Effector memory CD4-positive, alpha-beta T cell (primary cell): ENCODE results near the gene BZW2.
"Not testable (repeated sequence)": the region's sequence is repeated elsewhere in the genome, so short reads cannot be mapped to it uniquely, and the experiment has no call there.

Source experiments
- DNase-seq, 3 donors: peaks; one replicate each; pipeline ENCODE4 v3.0.0-alpha.2; 2020
- H3K27ac ChIP-seq: 2 replicates; pipeline ENCODE4 v1.7.0; 2013; ENCODE audit warnings: mild to moderate bottlenecking, low read length, moderate library complexity; ENCODE audit not compliant: insufficient read depth, poor library complexity, severe bottlenecking
- H3K27me3 ChIP-seq: replicated peaks from 2 replicates; pipeline ENCODE4 v1.7.0; 2013; ENCODE audit warnings: mild to moderate bottlenecking, low read length; ENCODE audit not compliant: insufficient read depth, control insufficient read depth, poor library complexity, severe bottlenecking
- H3K36me3 ChIP-seq: 2 replicates; pipeline ENCODE4 v1.7.0; 2013; ENCODE audit warnings: mild to moderate bottlenecking, low read length, moderate library complexity; ENCODE audit not compliant: control insufficient read depth, insufficient read depth
- H3K4me1 ChIP-seq: 2 replicates; pipeline ENCODE4 v1.7.0; 2013; ENCODE audit warnings: low read length, mild to moderate bottlenecking; ENCODE audit not compliant: control insufficient read depth, insufficient read depth, poor library complexity, severe bottlenecking
- H3K4me3 ChIP-seq: 2 replicates; pipeline ENCODE4 v1.7.0; 2013; ENCODE audit warnings: low read length, low read depth, mild to moderate bottlenecking; ENCODE audit not compliant: insufficient read depth, poor library complexity, severe bottlenecking
- H3K9me3 ChIP-seq: 2 replicates; pipeline ENCODE4 v1.7.0; 2013; ENCODE audit warnings: mild to moderate bottlenecking, low read length, moderate library complexity; ENCODE audit not compliant: control insufficient read depth

BZW2 gene

DNA sequence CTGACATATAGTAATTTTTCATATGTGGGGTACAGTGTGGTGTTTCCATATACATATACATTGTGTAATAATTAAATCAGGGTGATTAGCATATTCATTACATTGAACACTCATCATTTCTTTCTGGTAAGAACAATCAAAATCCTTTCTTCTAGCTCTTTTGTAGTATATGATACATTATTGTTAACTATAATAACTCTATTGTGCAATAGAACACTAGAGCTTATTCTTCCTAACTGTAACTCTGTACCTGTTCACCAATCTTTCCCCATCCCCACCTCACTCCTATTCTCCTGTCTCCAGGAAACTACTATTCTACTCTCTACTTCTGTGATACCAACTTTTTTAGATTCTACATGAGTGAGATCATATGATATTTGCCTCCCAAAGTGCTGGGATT, 9.4 kb downstream of the BZW2 start:
- Histone ChIP-seq H3K27ac (no peak overlapping the region), H3K36me3 (no peaks in the 10 kb centered on the region), H3K9me3 (no peaks in the 10 kb centered on the region), H3K4me1 (peaks cover 4% of the 10 kb centered on the region), H3K4me3 (no peak overlapping the region), H3K27me3 (no peaks in the 10 kb centered on the region)
- no peak for DNase-seq

DNA sequence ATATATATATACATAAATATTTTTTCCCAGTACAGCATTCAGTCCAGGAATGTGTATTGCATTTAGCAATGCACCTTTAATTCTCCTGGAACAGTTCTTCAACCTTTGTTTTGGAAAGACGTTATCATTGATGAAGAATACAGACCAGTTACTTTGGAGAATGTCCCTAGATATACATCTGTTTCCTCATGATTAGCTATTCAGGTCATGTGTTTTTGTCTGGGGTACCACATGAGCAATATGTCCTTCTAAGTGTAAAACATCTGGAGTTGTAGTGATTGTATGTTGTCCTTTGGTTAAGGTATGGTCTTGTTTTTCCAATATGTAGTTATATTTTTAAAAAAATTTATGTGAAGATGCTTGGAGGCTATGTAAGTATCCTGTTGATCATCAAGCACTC, 10.2 kb downstream of the BZW2 start:
- no peaks in the 10 kb centered on the region for H3K36me3 ChIP-seq
- no peak overlapping the region for H3K4me3 ChIP-seq
- H3K9me3 ChIP-seq = no peaks in the 10 kb centered on the region
- H3K27me3 ChIP-seq = no peaks in the 10 kb centered on the region
- H3K27ac ChIP-seq = no peak overlapping the region
- peaks cover 4% of the 10 kb centered on the region for H3K4me1 ChIP-seq
- DNase-seq = no peak

DNA sequence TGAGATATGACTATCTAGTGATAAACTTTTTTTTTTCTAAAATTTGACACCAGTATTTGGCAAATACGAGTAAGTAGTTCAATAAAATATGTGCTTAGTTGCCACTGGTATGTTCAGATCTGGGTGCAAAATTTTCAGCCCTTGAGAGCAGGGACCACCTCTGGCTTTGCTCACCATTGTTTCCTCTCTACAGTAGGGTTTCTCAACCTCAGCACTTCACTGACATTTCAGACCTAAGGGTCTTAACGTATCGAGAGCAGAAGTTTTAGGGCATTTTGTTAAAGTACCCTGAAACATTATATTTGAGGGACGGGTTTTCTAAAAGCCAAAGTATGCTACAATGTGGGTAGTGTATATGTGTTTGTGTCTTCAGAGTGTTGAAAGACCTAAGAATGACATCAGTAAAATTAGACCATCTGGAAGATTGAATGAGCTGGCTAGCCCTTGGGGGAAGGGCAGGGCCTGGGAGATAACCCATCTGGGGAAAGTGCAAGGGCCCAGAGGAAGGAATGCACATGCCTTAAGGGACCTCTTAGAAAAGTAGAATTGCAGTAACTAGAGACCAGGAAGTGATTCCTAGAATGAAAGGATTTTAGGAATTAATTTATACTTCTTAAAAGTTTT, 11.8 kb downstream of the BZW2 start:
- no peak overlapping the region for H3K27ac ChIP-seq
- DNase-seq = no peak
- no peaks in the 10 kb centered on the region for H3K27me3 ChIP-seq
- H3K36me3 ChIP-seq = no peaks in the 10 kb centered on the region
- no peak overlapping the region for H3K4me3 ChIP-seq
- H3K9me3 ChIP-seq = no peaks in the 10 kb centered on the region
- H3K4me1 ChIP-seq = no peaks in the 10 kb centered on the region

DNA sequence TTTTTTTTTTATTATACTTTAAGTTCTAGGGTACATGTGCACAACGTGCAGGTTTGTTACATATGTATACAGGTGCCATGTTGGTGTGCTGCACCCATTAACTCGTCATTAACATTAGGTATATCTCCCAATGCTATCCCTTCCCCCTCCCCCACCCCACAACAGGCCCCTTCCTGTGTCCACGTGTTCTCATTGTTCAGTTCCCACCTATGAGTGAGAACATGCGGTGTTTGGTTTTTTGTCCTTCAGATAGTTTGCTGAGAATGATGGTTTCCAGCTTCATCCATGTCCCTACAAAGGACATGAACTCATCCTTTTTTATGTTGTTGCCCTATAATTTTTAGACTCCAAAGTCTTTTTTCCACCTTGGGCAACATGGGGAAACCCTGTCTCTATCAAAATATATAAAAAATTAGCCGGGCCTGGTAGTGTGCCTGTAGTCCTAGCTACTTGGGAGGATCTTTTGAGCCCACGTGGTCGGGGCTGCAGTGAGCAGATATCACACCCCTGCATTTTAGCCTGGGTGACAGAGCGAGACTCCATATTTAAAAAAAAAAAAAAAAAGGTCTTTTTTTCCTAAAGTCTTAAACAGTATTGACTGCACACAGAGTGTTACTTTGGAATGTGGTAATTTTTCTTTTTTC, 14.0 kb downstream of the BZW2 start:
- H3K4me3 ChIP-seq, H3K27ac ChIP-seq, H3K27me3 ChIP-seq, DNase-seq, H3K9me3 ChIP-seq, H3K4me1 ChIP-seq, H3K36me3 ChIP-seq: not testable (repeated sequence)

DNA sequence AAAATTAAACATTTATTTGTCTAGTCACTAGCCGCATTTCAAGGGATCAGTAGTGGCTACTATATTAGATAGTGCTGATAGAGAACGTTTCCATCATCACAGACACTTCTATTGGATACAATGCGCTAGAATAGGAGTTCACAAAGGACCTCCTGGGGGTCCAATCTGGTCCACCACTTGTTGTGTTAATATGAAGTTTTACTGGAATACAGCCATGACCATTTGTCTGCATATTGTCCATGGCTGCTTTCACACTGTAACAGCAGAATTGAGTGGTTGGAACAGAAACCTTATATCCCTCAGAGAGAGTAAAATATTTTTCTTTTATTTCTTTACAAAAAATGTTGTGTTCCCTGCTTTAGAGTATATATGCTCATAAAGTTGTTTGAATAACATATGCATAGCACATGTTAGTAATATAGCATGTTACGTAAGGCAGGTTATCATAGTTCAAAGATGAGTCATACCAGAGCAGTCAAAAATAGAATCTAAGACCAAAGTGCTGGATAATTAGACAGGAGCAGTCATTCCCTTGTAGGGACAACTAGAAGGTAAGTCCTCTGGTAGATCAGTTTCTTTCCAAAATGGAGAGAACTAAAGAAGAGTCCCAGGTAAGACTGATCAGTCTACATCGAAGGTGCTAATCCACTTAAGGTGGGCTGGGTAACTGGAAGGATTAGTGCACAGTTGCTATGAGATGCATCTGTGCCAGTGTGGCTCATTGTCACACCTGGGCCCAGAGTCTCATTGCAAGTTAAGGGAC, 14.9 kb downstream of the BZW2 start:
- no peaks in the 10 kb centered on the region for H3K36me3 ChIP-seq
- no peaks in the 10 kb centered on the region for H3K27me3 ChIP-seq
- no peaks in the 10 kb centered on the region for H3K9me3 ChIP-seq
- no peak overlapping the region for H3K27ac ChIP-seq
- DNase-seq = no peak
- H3K4me3 ChIP-seq = no peak overlapping the region
- H3K4me1 ChIP-seq = no peaks in the 10 kb centered on the region

DNA sequence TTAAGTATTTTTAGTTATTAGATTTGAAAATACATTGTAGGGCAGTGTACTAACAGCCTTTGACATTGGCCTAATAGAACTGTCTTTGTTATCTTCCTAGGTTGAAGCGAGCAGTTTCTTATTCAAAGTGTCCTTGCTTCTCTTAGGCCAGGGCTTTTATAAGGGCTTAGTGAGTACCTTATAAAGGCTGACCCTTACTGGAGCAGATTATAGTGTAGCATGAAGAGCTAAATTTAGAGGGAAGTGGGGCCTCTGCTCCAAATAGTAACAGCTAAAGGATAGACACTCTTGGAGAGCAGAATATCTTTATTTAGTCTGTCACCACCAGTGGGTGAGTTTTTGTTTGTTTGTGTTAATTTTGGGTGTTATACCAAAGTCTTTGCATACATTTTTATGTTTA, 15.9 kb downstream of the BZW2 start:
- no peaks in the 10 kb centered on the region for H3K27me3 ChIP-seq
- no peaks in the 10 kb centered on the region for H3K36me3 ChIP-seq
- DNase-seq = no peak
- H3K4me3 ChIP-seq = no peak overlapping the region
- no peak overlapping the region for H3K27ac ChIP-seq
- no peaks in the 10 kb centered on the region for H3K4me1 ChIP-seq
- no peaks in the 10 kb centered on the region for H3K9me3 ChIP-seq

DNA sequence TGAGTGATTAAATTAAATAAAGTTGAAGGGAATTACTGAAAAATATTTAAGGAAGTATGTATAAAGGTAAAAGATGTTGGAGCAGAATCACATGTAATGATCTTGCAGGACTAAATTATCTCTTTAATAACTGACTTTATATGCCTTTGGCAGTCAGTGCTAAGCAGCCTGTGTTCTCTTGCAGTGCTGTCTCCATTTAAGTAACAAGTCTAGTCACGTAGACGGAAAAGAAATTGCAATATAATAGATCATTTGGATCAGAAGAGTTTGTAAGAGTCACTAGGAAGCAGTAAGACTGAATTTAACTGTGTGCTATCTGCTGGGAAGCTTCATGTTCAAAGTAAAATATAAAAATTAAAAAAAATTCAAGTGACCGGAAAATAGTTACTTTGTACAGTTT, 21.4 kb downstream of the BZW2 start:
- H3K9me3 ChIP-seq = no peaks in the 10 kb centered on the region
- H3K36me3 ChIP-seq = no peaks in the 10 kb centered on the region
- no peak overlapping the region for H3K4me3 ChIP-seq
- no peaks in the 10 kb centered on the region for H3K27me3 ChIP-seq
- no peaks in the 10 kb centered on the region for H3K4me1 ChIP-seq
- DNase-seq = no peak
- no peak overlapping the region for H3K27ac ChIP-seq

DNA sequence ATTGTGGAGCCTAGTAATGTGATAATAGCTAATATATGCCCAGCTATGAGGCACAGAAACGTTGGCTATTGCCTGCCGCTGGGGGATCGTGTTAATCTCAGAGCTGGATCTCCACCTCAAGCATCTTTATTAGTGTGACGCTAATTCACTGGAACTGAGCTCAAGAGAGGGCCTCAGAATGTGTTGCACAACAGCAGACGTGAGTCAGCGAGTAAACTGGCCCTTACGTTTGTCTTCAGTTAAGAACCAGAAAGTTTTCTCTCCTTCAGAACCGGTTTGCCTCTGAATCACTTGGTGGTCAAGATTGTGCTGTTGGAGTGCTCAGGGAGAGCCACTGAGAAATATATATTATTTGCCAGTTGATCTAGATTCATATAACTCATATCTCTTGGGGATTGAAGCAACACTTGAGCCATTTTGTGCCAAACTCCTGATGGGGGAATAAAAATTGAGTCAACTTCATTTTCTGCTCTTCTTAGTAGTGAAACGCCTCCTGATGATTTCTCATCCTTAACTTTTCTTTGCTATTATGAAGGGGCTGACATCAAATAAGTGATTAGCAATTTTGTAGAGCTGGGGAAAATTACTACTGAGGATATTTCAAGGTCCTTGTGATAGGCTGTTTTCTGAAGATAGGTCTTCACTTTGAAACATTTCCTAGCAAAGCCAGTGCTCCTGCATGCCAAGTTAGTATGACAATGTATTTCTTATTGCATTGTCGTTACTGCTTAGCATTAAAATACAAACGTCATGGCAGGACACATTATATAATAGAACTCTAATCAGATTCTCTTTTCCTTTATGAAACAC, 22.3 kb downstream of the BZW2 start:
- Histone ChIP-seq H3K4me1 (no peaks in the 10 kb centered on the region), H3K9me3 (no peaks in the 10 kb centered on the region), H3K27me3 (no peaks in the 10 kb centered on the region), H3K27ac (no peak overlapping the region), H3K4me3 (no peak overlapping the region), H3K36me3 (no peaks in the 10 kb centered on the region)
- no peak for DNase-seq

DNA sequence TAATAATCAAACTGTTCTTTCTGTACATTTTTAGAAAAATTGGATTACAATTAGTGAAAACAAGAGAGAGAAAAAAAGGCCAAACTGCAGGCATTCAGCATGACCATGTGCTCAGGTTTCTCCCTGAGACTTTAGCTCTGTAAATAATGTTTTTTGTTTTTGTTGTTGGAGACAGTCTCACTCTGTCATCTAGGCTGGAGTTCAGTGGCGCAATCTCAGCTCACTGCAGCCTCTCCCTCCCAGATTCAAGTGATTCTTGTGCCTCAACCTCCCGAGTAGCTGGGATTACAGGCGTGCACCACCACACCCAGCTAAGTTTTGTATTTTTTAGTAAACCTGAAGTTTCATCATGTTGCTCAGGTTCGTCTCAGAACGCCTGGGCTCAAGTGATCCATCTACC, 23.0 kb downstream of the BZW2 start:
- H3K27ac ChIP-seq = no peak overlapping the region
- no peaks in the 10 kb centered on the region for H3K27me3 ChIP-seq
- no peaks in the 10 kb centered on the region for H3K9me3 ChIP-seq
- no peaks in the 10 kb centered on the region for H3K4me1 ChIP-seq
- H3K4me3 ChIP-seq = no peak overlapping the region
- no peak for DNase-seq
- H3K36me3 ChIP-seq = no peaks in the 10 kb centered on the region

DNA sequence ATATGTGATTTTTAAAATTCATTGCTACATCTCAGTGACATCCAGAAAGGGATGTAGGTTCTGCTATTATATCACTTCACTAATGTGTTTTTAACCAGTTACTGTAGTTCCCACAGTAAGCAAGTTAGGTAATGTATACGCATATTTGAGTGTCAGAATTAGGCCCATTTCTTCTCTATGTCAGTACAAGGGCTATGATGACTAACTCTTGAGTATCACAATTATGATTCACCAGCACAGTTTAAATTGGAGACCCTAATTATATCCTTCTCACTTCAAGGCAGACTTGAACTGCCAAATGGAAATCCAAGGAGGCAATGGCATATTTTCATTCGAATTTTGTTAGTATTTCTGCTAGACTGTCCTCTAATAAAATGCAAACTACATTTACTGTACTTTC, 23.6 kb downstream of the BZW2 start:
- H3K36me3 ChIP-seq = peaks cover 3% of the 10 kb centered on the region
- no peaks in the 10 kb centered on the region for H3K4me1 ChIP-seq
- no peaks in the 10 kb centered on the region for H3K9me3 ChIP-seq
- H3K27me3 ChIP-seq = no peaks in the 10 kb centered on the region
- no peak for DNase-seq
- no peak overlapping the region for H3K27ac ChIP-seq
- no peak overlapping the region for H3K4me3 ChIP-seq
